Mesendoderm (in vitro differentiated cells): Measurements from ENCODE around the gene DBP.
"Not testable (repeated sequence)": the region's sequence is repeated elsewhere in the genome, so short reads cannot be mapped to it uniquely, and the experiment has no call there.

ENCODE experiments used
- DNase-seq: peaks from one replicate; pipeline ENCODE4 v3.0.0; 2013
- H2AK5ac ChIP-seq: 2 replicates; pipeline ENCODE4 v1.6.1; 2013; ENCODE audit warnings: low read length, inconsistent platforms
- H2BK120ac ChIP-seq: 2 replicates; pipeline ENCODE4 v1.6.1; 2013; ENCODE audit warnings: low read depth, mild to moderate bottlenecking, low read length, moderate library complexity, mixed read lengths
- H2BK15ac ChIP-seq: replicated peaks from 2 replicates; pipeline ENCODE4 v1.6.1; 2013; ENCODE audit warnings: low read depth, mild to moderate bottlenecking, moderate library complexity
- H2BK5ac ChIP-seq: 2 replicates; pipeline ENCODE4 v1.6.1; 2013; ENCODE audit warnings: low read length, inconsistent platforms
- H3K18ac ChIP-seq: 2 replicates; pipeline ENCODE4 v1.6.1; 2013; ENCODE audit warnings: mild to moderate bottlenecking, low read length, mixed read lengths
- H3K23ac ChIP-seq: one replicate; pipeline ENCODE4 v1.6.1; 2013; ENCODE audit warnings: low read length
- H3K27ac ChIP-seq: 2 replicates; pipeline ENCODE4 v1.5.1; 2013; ENCODE audit warnings: low read depth, mild to moderate bottlenecking, inconsistent platforms, low read length, moderate library complexity
- H3K27me3 ChIP-seq: 2 replicates; pipeline ENCODE4 v1.6.1; 2013; ENCODE audit warnings: low read length, control low read depth, mild to moderate bottlenecking, inconsistent platforms; ENCODE audit not compliant: insufficient read depth, poor library complexity
- H3K36me3 ChIP-seq: 2 replicates; pipeline ENCODE4 v1.6.1; 2013; ENCODE audit warnings: low read length, inconsistent platforms; ENCODE audit not compliant: control insufficient read depth, insufficient read depth
- H3K4ac ChIP-seq: one replicate; pipeline ENCODE4 v1.6.1; 2013; ENCODE audit warnings: low read depth, mild to moderate bottlenecking, low read length, moderate library complexity
- H3K4me1 ChIP-seq: 2 replicates; pipeline ENCODE4 v1.6.1; 2013; ENCODE audit warnings: low read depth, low read length, inconsistent platforms; ENCODE audit not compliant: control insufficient read depth
- H3K4me2 ChIP-seq: 2 replicates; pipeline ENCODE4 v1.6.1; 2013; ENCODE audit warnings: low read length
- H3K4me3 ChIP-seq: 2 replicates; pipeline ENCODE4 v1.5.1; 2013; ENCODE audit warnings: mild to moderate bottlenecking, low read length
- H3K56ac ChIP-seq: one replicate; pipeline ENCODE4 v1.6.1; 2013; ENCODE audit warnings: low read length
- H3K79me1 ChIP-seq: 2 replicates; pipeline ENCODE4 v1.6.1; 2013; ENCODE audit warnings: low read length, inconsistent platforms
- H3K79me2 ChIP-seq: 2 replicates; pipeline ENCODE4 v1.6.1; 2013; ENCODE audit warnings: mild to moderate bottlenecking, low read length; ENCODE audit not compliant: control insufficient read depth, insufficient read depth
- H3K9ac ChIP-seq: 2 replicates; pipeline ENCODE4 v1.6.1; 2013; ENCODE audit warnings: low read length, inconsistent platforms
- H4K5ac ChIP-seq: one replicate; pipeline ENCODE4 v1.6.1; 2013; ENCODE audit warnings: low read length
- H4K8ac ChIP-seq: one replicate; pipeline ENCODE4 v1.6.1; 2013; ENCODE audit warnings: low read depth, mild to moderate bottlenecking, control low read depth, low read length, moderate library complexity
- WGBS: extraction: QIAGEN DNeasy Blood & Tissue Kit; methylation state at CpG from one replicate; pipeline ENCODE4 v1.1.7; 2013; ENCODE audit warnings: low lambda C conversion rate, missing lambda C conversion rate; ENCODE audit not compliant: insufficient coverage; ENCODE audit errors: extremely low coverage; 5-methylcytosine and 5-hydroxymethylcytosine counted together

DBP gene

GRCh38 chr19:48681127-48681470 is 43.9 kb upstream of the DBP start:
- WGBS = no CpG with 5 or more reads among the region's 7 CpGs
- H3K36me3 ChIP-seq = no peaks in the 10 kb centered on the region
- no peaks in the 10 kb centered on the region for H3K4me1 ChIP-seq
- H3K27ac ChIP-seq = no peak overlapping the region
- H3K18ac ChIP-seq = no peak overlapping the region
- DNase-seq = no peak
- no peak overlapping the region for H3K23ac ChIP-seq
- no peak overlapping the region for H3K9ac ChIP-seq
- H4K8ac ChIP-seq = no peak overlapping the region
- no peak overlapping the region for H3K4me2 ChIP-seq
- H2BK120ac ChIP-seq = no peak overlapping the region
- H2BK15ac ChIP-seq = no peak overlapping the region
- no peak overlapping the region for H2BK5ac ChIP-seq
- H3K4me3 ChIP-seq = no peak overlapping the region
- no peak overlapping the region for H3K4ac ChIP-seq
- no peaks in the 10 kb centered on the region for H3K27me3 ChIP-seq
- no peaks in the 10 kb centered on the region for H3K79me1 ChIP-seq
- no peak overlapping the region for H2AK5ac ChIP-seq
- H3K79me2 ChIP-seq = no peaks in the 10 kb centered on the region
- H3K56ac ChIP-seq = peak overlapping the region; percentile 1
- no peak overlapping the region for H4K5ac ChIP-seq

GRCh38 chr19:48680436-48681126 is 43.4 kb upstream of the DBP start:
- Histone ChIP-seq H2BK120ac (no peak overlapping the region), H3K79me1 (no peaks in the 10 kb centered on the region), H3K23ac (no peak overlapping the region), H3K18ac (no peak overlapping the region), H4K8ac (no peak overlapping the region), H2BK15ac (no peak overlapping the region), H3K27me3 (no peaks in the 10 kb centered on the region), H3K4me2 (no peak overlapping the region), H3K4me3 (no peak overlapping the region), H3K9ac (no peak overlapping the region), H2BK5ac (no peak overlapping the region), H3K36me3 (no peaks in the 10 kb centered on the region), H2AK5ac (no peak overlapping the region), H3K79me2 (no peaks in the 10 kb centered on the region), H3K27ac (no peak overlapping the region), H4K5ac (no peak overlapping the region), H3K56ac (no peak overlapping the region), H3K4ac (no peak overlapping the region), H3K4me1 (no peaks in the 10 kb centered on the region)
- DNase-seq = no peak
- no CpG with 5 or more reads among the region's 45 CpGs for WGBS

- H3K36me3 ChIP-seq, H4K5ac ChIP-seq, H2AK5ac ChIP-seq, H3K27me3 ChIP-seq, H3K18ac ChIP-seq, H3K4me2 ChIP-seq, H2BK5ac ChIP-seq, H3K4me1 ChIP-seq, H3K4me3 ChIP-seq, DNase-seq, H3K27ac ChIP-seq, H2BK120ac ChIP-seq, H3K56ac ChIP-seq, H2BK15ac ChIP-seq, H3K79me2 ChIP-seq, H4K8ac ChIP-seq, H3K79me1 ChIP-seq, H3K9ac ChIP-seq, H3K23ac ChIP-seq, H3K4ac ChIP-seq: not testable (repeated sequence)
- no CpG with 5 or more reads among the region's 19 CpGs for WGBS
Measured at GRCh38 chr19:48680006-48680405, 42.8 kb upstream of the DBP start.

DNA sequence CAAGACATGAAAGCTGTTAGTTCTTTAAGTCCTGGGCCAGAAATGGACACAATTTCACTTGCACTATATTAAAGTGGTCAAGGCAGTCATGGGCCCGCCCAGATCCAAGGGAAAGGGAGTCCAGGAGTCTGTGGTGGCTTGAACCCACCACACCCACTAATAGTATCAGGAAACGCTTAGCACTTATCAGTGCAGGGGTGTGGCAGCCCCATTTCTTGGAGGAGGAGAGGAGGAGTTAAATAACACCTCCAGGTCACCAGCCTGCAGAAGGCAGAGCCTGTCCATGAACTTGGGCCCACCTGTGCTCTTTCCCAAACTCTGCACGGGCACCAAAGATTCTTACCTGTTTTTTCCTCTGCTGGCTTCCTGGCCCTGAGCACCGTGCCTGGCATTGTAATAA is 41.0 kb upstream of the DBP start:
- Histone ChIP-seq H3K4ac (no peak overlapping the region), H2BK5ac (no peak overlapping the region), H3K27me3 (no peaks in the 10 kb centered on the region), H3K4me1 (no peaks in the 10 kb centered on the region), H4K8ac (no peak overlapping the region), H3K4me3 (no peak overlapping the region), H3K27ac (no peak overlapping the region), H3K18ac (no peak overlapping the region), H3K36me3 (no peaks in the 10 kb centered on the region), H3K4me2 (no peak overlapping the region), H3K23ac (no peak overlapping the region), H3K79me2 (no peaks in the 10 kb centered on the region), H3K79me1 (no peaks in the 10 kb centered on the region), H2AK5ac (no peak overlapping the region), H2BK120ac (no peak overlapping the region), H2BK15ac (no peak overlapping the region), H4K5ac (no peak overlapping the region), H3K9ac (no peak overlapping the region), H3K56ac (no peak overlapping the region)
- no CpG with 5 or more reads among the region's 4 CpGs for WGBS
- DNase-seq = no peak

GRCh38 chr19:48676887-48677286 is 39.7 kb upstream of the DBP start:
- Histone ChIP-seq H2BK15ac (no peak overlapping the region), H4K8ac (no peak overlapping the region), H3K18ac (no peak overlapping the region), H3K4me2 (no peak overlapping the region), H2AK5ac (no peak overlapping the region), H2BK120ac (no peak overlapping the region), H4K5ac (no peak overlapping the region), H3K4ac (no peak overlapping the region), H3K79me2 (no peaks in the 10 kb centered on the region), H3K27me3 (no peaks in the 10 kb centered on the region), H3K4me1 (no peaks in the 10 kb centered on the region), H3K23ac (no peak overlapping the region), H3K9ac (no peak overlapping the region), H3K4me3 (no peak overlapping the region), H2BK5ac (no peak overlapping the region), H3K36me3 (no peaks in the 10 kb centered on the region), H3K56ac (no peak overlapping the region), H3K27ac (no peak overlapping the region), H3K79me1 (no peaks in the 10 kb centered on the region)
- DNase-seq = no peak
- WGBS = no CpG with 5 or more reads among the region's 13 CpGs

DNA sequence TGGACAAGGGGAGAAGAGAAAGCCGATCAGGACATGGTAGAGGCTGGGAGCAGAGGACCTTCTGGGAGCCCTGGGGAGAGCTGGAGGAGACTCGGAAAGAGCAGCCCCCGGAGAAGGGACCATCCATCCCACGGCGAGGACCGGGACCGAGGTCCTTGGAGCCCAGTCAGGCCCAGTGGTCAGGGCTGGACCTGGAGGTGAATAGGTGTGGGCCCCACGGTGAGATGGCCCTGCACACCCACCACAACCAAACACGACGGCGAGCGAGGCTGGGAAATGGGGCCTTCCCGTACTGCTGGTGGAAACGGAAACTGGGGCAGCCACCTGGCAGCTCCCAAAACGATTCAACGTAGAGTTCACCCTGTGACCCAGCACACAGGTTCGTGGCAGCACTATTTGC is 39.3 kb upstream of the DBP start:
- no peak overlapping the region for H3K27ac ChIP-seq
- H2BK15ac ChIP-seq = no peak overlapping the region
- H3K79me2 ChIP-seq = no peaks in the 10 kb centered on the region
- no peak overlapping the region for H3K56ac ChIP-seq
- H3K27me3 ChIP-seq = no peaks in the 10 kb centered on the region
- H3K4me2 ChIP-seq = no peak overlapping the region
- no peak overlapping the region for H3K9ac ChIP-seq
- no CpG with 5 or more reads among the region's 17 CpGs for WGBS
- no peak overlapping the region for H3K18ac ChIP-seq
- no peak overlapping the region for H3K23ac ChIP-seq
- no peaks in the 10 kb centered on the region for H3K79me1 ChIP-seq
- DNase-seq = no peak
- no peaks in the 10 kb centered on the region for H3K36me3 ChIP-seq
- H2BK5ac ChIP-seq = no peak overlapping the region
- H3K4me1 ChIP-seq = no peaks in the 10 kb centered on the region
- no peak overlapping the region for H2BK120ac ChIP-seq
- H4K5ac ChIP-seq = no peak overlapping the region
- H4K8ac ChIP-seq = no peak overlapping the region
- H2AK5ac ChIP-seq = no peak overlapping the region
- no peak overlapping the region for H3K4ac ChIP-seq
- H3K4me3 ChIP-seq = no peak overlapping the region
